RWPE2 (cell line): Measurements from ENCODE around the gene BLOC1S4.

Source experiments
- ATAC-seq: fragments of 200-7000 bp; cut with Tn5 transposase; 3 replicates; pipeline ENCODE4 v1.9.1; 2021; ENCODE audit warnings: low read depth
- DNase-seq: peaks from one replicate; pipeline ENCODE4 v3.0.0-alpha.2; 2020; ENCODE audit warnings: low spot score
- H3K27ac ChIP-seq: fragments of 450-650 bp; 2 replicates; pipeline ENCODE4 v1.5.1; 2017; ENCODE audit warnings: mild to moderate bottlenecking; ENCODE audit not compliant: poor library complexity, severe bottlenecking
- H3K27me3 ChIP-seq: fragments of 250-450 bp; sonication (Bioruptor Pico); 2 replicates; pipeline ENCODE4 v1.5.1; 2021; ENCODE audit warnings: mild to moderate bottlenecking, moderate library complexity; ENCODE audit not compliant: insufficient read depth, poor library complexity, severe bottlenecking
- H3K36me3 ChIP-seq: fragments of 250-450 bp; sonication (Bioruptor Pico); 2 replicates; pipeline ENCODE4 v1.5.1; 2020; ENCODE audit warnings: low read depth, mild to moderate bottlenecking, moderate library complexity
- H3K4me1 ChIP-seq: fragments of 250-450 bp; sonication (Bioruptor Pico); 2 replicates; pipeline ENCODE4 v1.5.1; 2021; ENCODE audit warnings: mild to moderate bottlenecking, moderate library complexity; ENCODE audit not compliant: insufficient read depth, poor library complexity, severe bottlenecking
- H3K4me3 ChIP-seq: fragments of 250-450 bp; sonication (Bioruptor Pico); 2 replicates; pipeline ENCODE4 v1.5.1; 2021; ENCODE audit warnings: mild to moderate bottlenecking, moderate library complexity; ENCODE audit not compliant: severe bottlenecking
- H3K9me3 ChIP-seq: fragments of 250-450 bp; sonication (Bioruptor Pico); 2 replicates; pipeline ENCODE4 v1.5.1; 2021; ENCODE audit warnings: mild to moderate bottlenecking, moderate library complexity; ENCODE audit not compliant: severe bottlenecking
- CTCF ChIP-seq: fragments of 450-650 bp; IDR thresholded peaks from one replicate; pipeline ENCODE4 v1.5.1; 2017; ENCODE audit warnings: mild to moderate bottlenecking, moderate library complexity; ENCODE audit not compliant: poor library complexity, severe bottlenecking

The BLOC1S4 gene

GRCh38 chr4:6727081-6727942 is 11.3 kb downstream of the BLOC1S4 start:
- H3K4me3 ChIP-seq = no peak overlapping the region
- no peaks in the 10 kb centered on the region for H3K9me3 ChIP-seq
- no peak for TF ChIP-seq CTCF
- no peak for ATAC-seq
- no peak for DNase-seq
- no peak overlapping the region for H3K27ac ChIP-seq
- H3K4me1 ChIP-seq = peaks cover 1% of the 10 kb centered on the region
- H3K27me3 ChIP-seq = no peaks in the 10 kb centered on the region
- no peaks in the 10 kb centered on the region for H3K36me3 ChIP-seq

GRCh38 chr4:6727943-6728250 is 11.9 kb downstream of the BLOC1S4 start:
- H3K4me1 ChIP-seq = peaks cover 7% of the 10 kb centered on the region
- no peak for DNase-seq
- no peak overlapping the region for H3K4me3 ChIP-seq
- TF ChIP-seq CTCF = no peak
- no peaks in the 10 kb centered on the region for H3K36me3 ChIP-seq
- no peak for ATAC-seq
- H3K27ac ChIP-seq = no peak overlapping the region
- no peaks in the 10 kb centered on the region for H3K9me3 ChIP-seq
- no peaks in the 10 kb centered on the region for H3K27me3 ChIP-seq

DNA sequence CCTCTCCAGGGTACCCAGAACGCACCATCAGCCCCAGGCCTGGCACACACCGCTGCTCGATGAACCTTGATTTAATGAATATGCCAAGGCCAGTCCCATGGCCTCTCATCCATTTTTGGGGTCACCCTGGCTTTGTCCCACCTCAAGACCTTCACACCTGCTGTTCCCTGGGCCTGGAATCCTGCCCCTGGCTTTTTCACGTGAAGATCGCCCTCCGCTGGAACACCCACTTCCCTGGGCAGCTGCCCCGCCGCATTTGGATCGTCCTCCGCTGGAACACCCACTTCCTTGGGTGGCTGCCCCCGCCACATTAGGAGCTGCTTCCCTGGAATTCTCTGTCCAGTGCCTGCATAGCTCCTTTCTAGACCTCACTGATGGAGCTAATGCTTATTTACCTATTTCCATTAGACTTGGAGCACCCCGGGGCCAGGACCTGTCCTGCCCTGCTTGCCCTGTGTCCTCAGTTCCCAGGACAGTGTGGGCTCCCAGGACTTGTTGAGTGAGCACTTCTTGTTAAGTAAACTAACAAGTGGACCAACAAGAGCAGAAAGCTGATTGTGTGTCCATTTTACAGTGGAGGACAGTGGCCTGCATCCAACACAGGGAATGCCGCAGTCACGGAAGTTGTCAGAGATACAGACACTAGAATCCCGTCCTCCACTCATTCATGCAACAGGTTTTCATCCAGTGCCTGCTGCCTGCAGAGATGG is 12.5 kb downstream of the BLOC1S4 start:
- ATAC-seq = no peak
- Histone ChIP-seq H3K36me3 (no peaks in the 10 kb centered on the region), H3K27me3 (no peaks in the 10 kb centered on the region), H3K4me1 (peaks cover 9% of the 10 kb centered on the region), H3K27ac (no peak overlapping the region), H3K4me3 (no peak overlapping the region), H3K9me3 (no peaks in the 10 kb centered on the region)
- no peak for TF ChIP-seq CTCF
- DNase-seq = no peak

DNA sequence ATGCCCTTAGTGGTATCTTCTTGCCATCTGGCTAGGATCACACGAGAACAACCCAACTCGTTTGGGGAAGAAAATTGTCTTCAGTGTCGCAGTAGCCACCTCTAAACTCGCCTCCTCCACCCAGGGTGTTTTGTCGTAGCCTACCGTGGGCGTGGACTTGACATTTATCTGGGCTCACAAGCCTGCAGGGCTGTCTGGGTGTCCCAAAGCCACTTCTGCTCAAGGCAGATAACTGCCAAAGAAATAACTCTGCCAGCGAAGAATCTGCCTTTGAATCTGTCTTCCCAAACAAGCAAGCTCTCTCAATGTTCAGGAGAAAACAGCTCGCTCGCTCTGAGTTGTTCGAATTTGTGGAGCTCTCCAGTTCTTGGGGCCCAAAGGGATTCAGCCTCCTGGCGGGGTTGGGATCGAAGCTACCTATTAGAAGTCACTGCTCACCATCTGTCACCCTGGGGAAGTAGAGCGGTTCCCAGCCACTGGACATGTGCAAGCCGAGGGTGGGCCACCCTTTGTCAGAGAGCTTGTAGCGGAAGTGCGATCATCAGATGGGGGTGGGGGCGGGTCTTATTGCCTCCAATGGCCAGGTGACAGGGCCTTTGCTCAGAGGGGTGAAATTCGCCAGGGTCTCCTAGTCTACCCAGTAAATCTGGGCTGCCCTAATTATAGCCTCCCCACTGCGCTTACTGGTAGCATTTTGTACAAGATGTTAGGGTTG is 14.8 kb downstream of the BLOC1S4 start:
- Histone ChIP-seq H3K36me3 (no peaks in the 10 kb centered on the region), H3K27ac (no peak overlapping the region), H3K9me3 (no peaks in the 10 kb centered on the region), H3K27me3 (no peaks in the 10 kb centered on the region), H3K4me3 (no peak overlapping the region), H3K4me1 (peaks cover 9% of the 10 kb centered on the region)
- ATAC-seq (no peak), DNase-seq (no peak)
- TF ChIP-seq CTCF = no peak
